AG04449 (cell line): Measurements from ENCODE around the gene RAB7A.

Experiments
- CTCF ChIA-PET: fragments of 350-600 bp; formaldehyde crosslinking; extraction: SDS; loops from one replicate; lab custom pipeline; 2021; ENCODE audit warnings: antibody characterized with exemption; lab: Yijun Ruan, JAX
- POLR2A ChIA-PET: fragments of 400-600, 350-600 bp; formaldehyde crosslinking; extraction: SDS; loops from one replicate; lab custom pipeline; 2020; ENCODE audit warnings: antibody characterized with exemption, inconsistent platforms; lab: Yijun Ruan, JAX
- DNase-seq: peaks from one replicate; pipeline ENCODE4 v3.0.0-alpha.2; 2010; ENCODE audit warnings: low read depth, low spot score
- H3K4me3 ChIP-seq: 2 replicates; pipeline ENCODE4 v1.5.1; 2011; ENCODE audit warnings: low read depth, mild to moderate bottlenecking, control low read depth, low read length
- CTCF ChIP-seq: IDR thresholded peaks from one replicate; pipeline ENCODE4 v1.5.1; 2011; ENCODE audit warnings: mild to moderate bottlenecking, moderate library complexity, low read length, control low read depth, inconsistent platforms; ENCODE audit not compliant: insufficient read depth; ENCODE audit errors: missing control alignments

RAB7A gene

GRCh38 chr3:128846486-128846891 lies 120.5 kb downstream of the RAB7A start:
- CTCF ChIA-PET: interaction anchor here (1.0 to 6.7 kb wide), 20 partner anchors 10 to 238 kb away, joined by 3 to 66 read pairs (median 5); partner anchors contain the start of gene RPN1
- no peak for DNase-seq
- no peak for TF ChIP-seq CTCF
- no peak overlapping the region for H3K4me3 ChIP-seq
- POLR2A ChIA-PET: interaction anchor here (1.3 kb wide), 1 partner anchor 166 kb away, joined by 6 read pairs; no protein-coding TSS in a partner anchor

GRCh38 chr3:128847666-128848370 lies 121.8 kb downstream of the RAB7A start:
- no peak overlapping the region for H3K4me3 ChIP-seq
- no peak for TF ChIP-seq CTCF
- CTCF ChIA-PET: interaction anchor here (1.1 to 6.7 kb wide), 4 partner anchors 29 to 230 kb away, joined by 4 to 66 read pairs (median 34); no protein-coding TSS in a partner anchor
- DNase-seq: no peak
- POLR2A ChIA-PET: no interaction called here

GRCh38 chr3:128848936-128849335 lies 123.0 kb downstream of the RAB7A start:
- TF ChIP-seq CTCF: no peak
- POLR2A ChIA-PET: no interaction called here
- no peak for DNase-seq
- no peak overlapping the region for H3K4me3 ChIP-seq
- CTCF ChIA-PET: interaction anchor here (1.7 to 6.7 kb wide), 3 partner anchors 168 to 231 kb away, joined by 4 to 66 read pairs (median 39); no protein-coding TSS in a partner anchor

- POLR2A ChIA-PET: no interaction called here
- DNase-seq: no peak
Observed at GRCh38 chr3:128849911-128850455, 124.0 kb downstream of the RAB7A start.

GRCh38 chr3:128850544-128850943 lies 124.6 kb downstream of the RAB7A start:
- CTCF ChIA-PET: interaction anchor here (1.7 to 6.7 kb wide), 2 partner anchors 170 to 233 kb away, joined by 4 to 66 read pairs; no protein-coding TSS in a partner anchor
- no peak for DNase-seq

More at GRCh38 chr3:128849911-128850455, 124.0 kb downstream of the RAB7A start:
- CTCF ChIA-PET: interaction anchor here (0.8 to 6.7 kb wide), 4 partner anchors 18 to 232 kb away, joined by 3 to 66 read pairs (median 4); no protein-coding TSS in a partner anchor
- H3K4me3 ChIP-seq: no peak overlapping the region
- peak; percentile 25 for TF ChIP-seq CTCF

More at GRCh38 chr3:128850544-128850943, 124.6 kb downstream of the RAB7A start:
- POLR2A ChIA-PET: no interaction called here
- no peak for TF ChIP-seq CTCF
- no peak overlapping the region for H3K4me3 ChIP-seq
